ENCODE data around the gene MDFIC. TPM values are rescaled to one million over a fixed set of nuclear protein-coding genes. Genes with fewer than 3 reads are reported as not detected.

The MDFIC gene
- total RNA-seq, 1 donor from 2014 or later = 18.5 TPM

GRCh38 chr7:115042596-115042995 lies 120.7 kb downstream of the MDFIC start:
- no peak overlapping the region for H3K27ac Mint-ChIP-seq (ENCODE audit: unreplicated experiment)
- no peaks in the 10 kb centered on the region for H3K36me3 Mint-ChIP-seq (ENCODE audit: unreplicated experiment)
- H3K9me3 Mint-ChIP-seq (ENCODE audit: unreplicated experiment) = no peaks in the 10 kb centered on the region
- no peak for TF ChIP-seq CTCF (IDR thresholded peaks at IDR 0.05)
- no peak for DNase-seq (ENCODE audit: extremely low spot score, unreplicated experiment)
- no peaks in the 10 kb centered on the region for H3K27me3 Mint-ChIP-seq (ENCODE audit: unreplicated experiment)
- no peak overlapping the region for H3K4me3 Mint-ChIP-seq (ENCODE audit: unreplicated experiment)
- peaks cover 9% of the 10 kb centered on the region for H3K4me1 Mint-ChIP-seq (ENCODE audit: unreplicated experiment)

- H3K4me3 Mint-ChIP-seq (ENCODE audit: unreplicated experiment) = no peak overlapping the region
- no peak for TF ChIP-seq CTCF (IDR thresholded peaks at IDR 0.05)
- peaks cover 19% of the 10 kb centered on the region for H3K4me1 Mint-ChIP-seq (ENCODE audit: unreplicated experiment)
- peaks cover 5% of the 10 kb centered on the region for H3K9me3 Mint-ChIP-seq (ENCODE audit: unreplicated experiment)
- H3K27ac Mint-ChIP-seq (ENCODE audit: unreplicated experiment) = no peak overlapping the region
- no peaks in the 10 kb centered on the region for H3K27me3 Mint-ChIP-seq (ENCODE audit: unreplicated experiment)
- no peaks in the 10 kb centered on the region for H3K36me3 Mint-ChIP-seq (ENCODE audit: unreplicated experiment)
- no peak for DNase-seq (ENCODE audit: extremely low spot score, unreplicated experiment)
Observed at GRCh38 chr7:115043605-115044004, 121.7 kb downstream of the MDFIC start.

- H3K9me3 Mint-ChIP-seq (ENCODE audit: unreplicated experiment) = peaks cover 5% of the 10 kb centered on the region
- peaks cover 19% of the 10 kb centered on the region for H3K4me1 Mint-ChIP-seq (ENCODE audit: unreplicated experiment)
- no peaks in the 10 kb centered on the region for H3K36me3 Mint-ChIP-seq (ENCODE audit: unreplicated experiment)
- TF ChIP-seq CTCF (IDR thresholded peaks at IDR 0.05) = no peak
- no peak for DNase-seq (ENCODE audit: extremely low spot score, unreplicated experiment)
- no peaks in the 10 kb centered on the region for H3K27me3 Mint-ChIP-seq (ENCODE audit: unreplicated experiment)
- no peak overlapping the region for H3K27ac Mint-ChIP-seq (ENCODE audit: unreplicated experiment)
- no peak overlapping the region for H3K4me3 Mint-ChIP-seq (ENCODE audit: unreplicated experiment)
Observed at GRCh38 chr7:115044224-115044623, 122.3 kb downstream of the MDFIC start.

GRCh38 chr7:115047958-115048720 lies 126.2 kb downstream of the MDFIC start:
- no peak for TF ChIP-seq CTCF (IDR thresholded peaks at IDR 0.05)
- H3K4me1 Mint-ChIP-seq (ENCODE audit: unreplicated experiment) = peaks cover 19% of the 10 kb centered on the region
- H3K36me3 Mint-ChIP-seq (ENCODE audit: unreplicated experiment) = no peaks in the 10 kb centered on the region
- H3K4me3 Mint-ChIP-seq (ENCODE audit: unreplicated experiment) = no peak overlapping the region
- no peaks in the 10 kb centered on the region for H3K27me3 Mint-ChIP-seq (ENCODE audit: unreplicated experiment)
- no peak for DNase-seq (ENCODE audit: extremely low spot score, unreplicated experiment)
- H3K27ac Mint-ChIP-seq (ENCODE audit: unreplicated experiment) = peak overlapping the region; percentile 11
- peaks cover 10% of the 10 kb centered on the region for H3K9me3 Mint-ChIP-seq (ENCODE audit: unreplicated experiment)

GRCh38 chr7:115052706-115053105 lies 130.8 kb downstream of the MDFIC start:
- H3K4me1 Mint-ChIP-seq (ENCODE audit: unreplicated experiment) = peaks cover 9% of the 10 kb centered on the region
- no peak overlapping the region for H3K4me3 Mint-ChIP-seq (ENCODE audit: unreplicated experiment)
- H3K36me3 Mint-ChIP-seq (ENCODE audit: unreplicated experiment) = no peaks in the 10 kb centered on the region
- no peaks in the 10 kb centered on the region for H3K27me3 Mint-ChIP-seq (ENCODE audit: unreplicated experiment)
- no peak for DNase-seq (ENCODE audit: extremely low spot score, unreplicated experiment)
- H3K27ac Mint-ChIP-seq (ENCODE audit: unreplicated experiment) = no peak overlapping the region
- H3K9me3 Mint-ChIP-seq (ENCODE audit: unreplicated experiment) = peaks cover 10% of the 10 kb centered on the region
- TF ChIP-seq CTCF (IDR thresholded peaks at IDR 0.05) = no peak

All from osteocyte (in vitro differentiated cells).